ENCODE data around the gene LRRN2.
"Not testable (repeated sequence)": the region's sequence is repeated elsewhere in the genome, so short reads cannot be mapped to it uniquely, and the experiment has no call there.

Gene LRRN2

GRCh38 chr1:204629459-204629858 is 56.1 kb downstream of the LRRN2 start:
- DNase-seq (ENCODE audit: low spot score): not testable (repeated sequence)

GRCh38 chr1:204628868-204629267 is 56.7 kb downstream of the LRRN2 start:
- no peak for DNase-seq (ENCODE audit: low spot score)

GRCh38 chr1:204627436-204627835 is 58.1 kb downstream of the LRRN2 start:
- DNase-seq (ENCODE audit: low spot score): no peak

GRCh38 chr1:204626381-204626780 is 59.2 kb downstream of the LRRN2 start:
- DNase-seq (ENCODE audit: low spot score): no peak

DNA sequence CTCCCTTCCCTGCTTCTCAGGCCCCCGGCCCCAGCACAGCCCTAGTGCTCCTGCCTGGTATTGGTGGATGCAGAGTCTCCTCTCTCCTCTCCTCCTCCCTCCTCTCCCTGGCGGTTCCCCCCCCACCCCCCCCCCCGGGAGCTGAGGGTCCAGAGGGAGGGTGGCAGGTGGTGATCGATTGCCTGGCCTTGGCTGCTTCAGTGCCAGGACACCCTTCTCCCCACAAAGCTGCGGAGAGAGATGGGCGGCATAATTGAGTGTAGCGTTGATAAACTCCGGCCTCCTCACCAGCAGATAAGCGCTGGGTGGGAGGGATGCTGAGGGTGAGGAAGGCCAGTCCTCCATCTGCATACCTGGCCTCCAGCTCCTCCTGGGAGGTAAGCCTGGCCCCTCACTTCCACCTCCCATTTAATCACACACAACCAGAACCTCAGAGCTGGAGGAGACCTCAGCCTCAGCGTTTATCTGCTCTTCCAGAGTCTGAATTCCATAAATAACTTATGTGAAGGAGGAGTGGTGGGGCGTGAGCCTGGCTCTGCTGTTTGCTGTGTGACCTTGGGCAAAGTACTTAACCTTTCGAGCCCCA is 60.8 kb downstream of the LRRN2 start:
- no peak for DNase-seq (ENCODE audit: low spot score)

DNA sequence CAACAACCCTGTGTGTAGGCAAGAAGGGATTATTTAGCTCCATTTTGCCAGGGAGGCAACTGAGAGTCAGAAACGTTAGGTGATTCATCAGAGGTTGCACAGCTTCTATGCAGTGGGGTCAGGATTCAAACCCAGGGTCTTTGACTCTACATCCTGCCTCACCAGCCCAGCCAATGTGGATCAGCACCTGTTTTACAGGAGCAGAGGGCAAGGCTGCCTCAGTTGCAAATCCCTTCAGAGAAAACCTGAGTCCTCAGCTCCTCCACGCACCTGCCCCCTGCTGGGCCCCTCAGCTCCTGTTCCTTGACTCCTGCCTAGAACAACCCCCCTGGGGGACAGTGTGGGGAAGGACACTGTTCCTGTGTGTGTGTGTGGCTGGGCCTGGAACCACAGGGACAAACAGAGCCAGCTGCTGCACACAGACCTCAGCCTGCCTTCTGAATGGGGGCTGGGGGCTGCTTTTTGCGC is 61.6 kb downstream of the LRRN2 start:
- no peak for DNase-seq (ENCODE audit: low spot score)

DNA sequence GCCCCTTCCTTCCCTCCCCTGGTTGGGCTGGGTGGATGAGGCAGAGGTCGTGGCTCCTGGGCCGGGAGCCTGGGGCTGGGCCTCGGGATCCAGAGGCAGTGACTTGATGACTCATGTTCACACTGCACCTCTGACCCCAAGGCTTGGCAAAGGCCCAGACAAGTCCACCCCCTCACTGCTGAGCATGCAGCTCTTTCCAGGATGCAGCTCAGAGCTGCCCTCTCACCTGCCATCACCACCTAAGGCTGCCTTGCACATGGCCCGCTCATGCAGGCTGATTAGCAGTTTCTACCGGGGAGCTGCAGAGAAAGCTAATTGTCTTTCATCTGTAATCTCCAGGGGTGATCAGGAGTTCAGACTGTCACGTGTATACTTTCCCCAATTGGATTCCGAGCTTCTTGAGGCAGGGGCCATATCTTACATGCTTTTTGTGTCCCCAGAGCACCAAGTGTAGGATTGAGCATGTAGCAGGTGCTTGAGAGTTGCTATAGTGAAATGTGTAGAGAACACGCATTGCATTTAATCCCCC is 62.1 kb downstream of the LRRN2 start:
- DNase-seq (ENCODE audit: low spot score): no peak

- DNase-seq (ENCODE audit: low spot score): no peak
Measured at GRCh38 chr1:204621996-204622395, 63.5 kb downstream of the LRRN2 start.

DNA sequence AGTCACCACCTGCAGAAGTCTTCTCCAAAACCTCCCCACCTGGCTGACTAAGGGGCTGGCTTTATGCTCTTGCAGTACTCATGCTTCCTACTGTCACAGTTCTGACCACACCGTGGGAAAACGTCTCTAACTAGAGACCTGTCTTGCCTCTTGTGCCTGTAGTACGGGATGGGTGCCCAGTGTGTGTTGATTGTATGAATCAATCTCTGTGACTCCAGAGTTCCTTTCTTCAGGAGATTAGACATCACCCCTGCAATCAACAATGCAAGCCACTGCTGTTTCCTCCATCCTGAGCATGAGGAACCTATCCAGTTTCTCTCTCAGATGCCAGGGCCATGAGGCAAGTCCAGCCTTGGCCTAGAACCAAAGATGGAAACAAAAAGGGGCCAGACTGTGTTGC is 64.1 kb downstream of the LRRN2 start:
- DNase-seq (ENCODE audit: low spot score): no peak

- no peak for DNase-seq (ENCODE audit: low spot score)
Measured at GRCh38 chr1:204619721-204620120, 65.8 kb downstream of the LRRN2 start.

- DNase-seq (ENCODE audit: low spot score): no peak
Measured at GRCh38 chr1:204618148-204618760, 67.3 kb downstream of the LRRN2 start.

- DNase-seq (ENCODE audit: low spot score): peak; percentile 45
Measured at GRCh38 chr1:204617256-204618147, 68.0 kb downstream of the LRRN2 start.

- no peak for DNase-seq (ENCODE audit: low spot score)
Measured at GRCh38 chr1:204616641-204617040, 68.9 kb downstream of the LRRN2 start.

DNA sequence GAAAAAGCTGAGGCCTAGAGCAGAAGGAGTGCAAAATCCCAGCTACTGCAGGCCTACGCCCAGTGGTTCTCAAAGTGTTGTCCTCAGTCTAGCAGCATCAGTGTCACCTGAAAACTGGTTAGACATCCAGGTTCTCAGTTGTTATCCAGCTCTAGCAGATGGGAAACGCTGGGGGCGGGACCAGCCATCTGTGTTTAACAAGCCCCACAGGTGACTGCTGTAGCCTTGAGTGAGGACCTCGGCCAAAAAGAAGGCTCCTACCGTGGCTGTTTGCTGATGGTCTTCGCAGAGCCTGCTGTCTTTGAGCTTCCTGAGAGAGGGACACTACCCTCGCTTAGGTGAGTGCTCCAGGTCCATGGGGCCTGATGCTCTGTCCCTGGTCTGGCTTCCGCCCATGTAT is 69.7 kb downstream of the LRRN2 start:
- DNase-seq (ENCODE audit: low spot score): no peak

- no peak for DNase-seq (ENCODE audit: low spot score)
Measured at GRCh38 chr1:204613636-204614035, 71.9 kb downstream of the LRRN2 start.

GRCh38 chr1:204612326-204612725 is 73.2 kb downstream of the LRRN2 start:
- DNase-seq (ENCODE audit: low spot score): no peak

DNA sequence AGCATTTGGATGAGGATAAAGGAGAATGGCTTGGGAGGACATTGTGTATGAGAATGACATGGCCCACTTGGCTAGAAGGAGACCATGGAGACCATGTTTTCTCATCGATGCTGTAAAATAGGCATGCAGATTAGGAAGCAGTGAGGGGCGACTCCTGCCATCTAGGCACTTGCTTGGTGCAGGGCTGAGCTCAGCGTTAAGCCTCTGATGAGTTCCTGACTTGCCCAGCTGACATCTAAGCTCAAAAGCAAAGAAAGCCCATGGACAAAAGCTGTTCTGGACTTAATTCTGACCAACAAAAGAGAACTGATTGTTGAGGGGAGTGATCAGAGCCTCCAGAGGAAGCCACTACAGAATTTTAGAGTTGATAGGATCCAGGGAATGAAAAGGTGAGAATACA is 74.5 kb downstream of the LRRN2 start:
- DNase-seq (ENCODE audit: low spot score): no peak

GRCh38 chr1:204607910-204608309 is 77.6 kb downstream of the LRRN2 start:
- no peak for DNase-seq (ENCODE audit: low spot score)

- no peak for DNase-seq (ENCODE audit: low spot score)
Measured at GRCh38 chr1:204605791-204606190, 79.7 kb downstream of the LRRN2 start.

- DNase-seq (ENCODE audit: low spot score): no peak
Measured at GRCh38 chr1:204602871-204603542, 82.5 kb downstream of the LRRN2 start.

- DNase-seq (ENCODE audit: low spot score): no peak
Measured at GRCh38 chr1:204602111-204602579, 83.4 kb downstream of the LRRN2 start.

DNA sequence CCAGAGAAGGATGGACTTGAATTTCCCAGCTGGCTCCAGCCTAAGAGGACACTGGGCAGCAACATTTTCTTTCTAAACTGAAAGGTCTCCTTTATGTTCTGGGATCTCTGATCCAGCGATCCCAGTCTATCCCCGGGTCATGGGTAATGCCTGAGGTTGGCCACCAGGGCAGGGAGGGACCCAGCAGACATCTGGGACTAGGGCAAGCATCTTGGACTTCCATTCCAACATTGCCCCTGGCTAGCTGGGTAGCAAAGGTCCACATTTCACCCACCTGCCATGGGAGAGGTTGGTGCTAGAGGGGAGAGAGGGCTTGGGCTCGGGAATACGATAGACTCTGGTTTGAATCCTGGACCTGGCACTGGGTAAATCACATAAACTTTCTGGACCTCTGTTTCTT is 84.6 kb downstream of the LRRN2 start:
- DNase-seq (ENCODE audit: low spot score): no peak
